GM19328 (cell line): Measurements from ENCODE around the gene NBAS.
"Not testable (repeated sequence)": the region's sequence is repeated elsewhere in the genome, so short reads cannot be mapped to it uniquely, and the experiment has no call there.

ENCODE experiments used
- ATAC-seq: cut with Tn5 transposase; IDR thresholded peaks from one replicate; pipeline ENCODE4 v1.9.1; 2021; ENCODE audit warnings: mild to moderate bottlenecking, moderate library complexity; ENCODE audit not compliant: unreplicated experiment

The NBAS gene

DNA sequence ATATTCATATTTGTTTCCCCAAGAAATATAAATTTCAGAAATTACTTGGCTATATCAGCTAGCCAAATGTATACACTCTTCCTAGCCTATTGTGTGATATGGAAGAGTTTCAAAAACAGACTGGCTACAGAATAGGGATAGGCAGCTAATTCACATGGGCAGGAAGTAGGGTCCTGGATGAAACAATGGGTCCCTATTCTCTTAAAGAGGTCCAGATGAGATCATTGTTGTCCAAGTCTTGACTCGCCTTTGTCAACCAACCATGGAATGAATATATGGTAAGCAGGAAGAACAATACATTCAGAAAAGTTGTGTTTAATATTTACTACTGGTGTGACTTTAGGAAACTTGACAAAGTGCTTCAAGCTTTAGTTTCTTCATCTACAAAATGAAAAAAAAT is 319.9 kb downstream of the NBAS start:
- ATAC-seq = no peak

DNA sequence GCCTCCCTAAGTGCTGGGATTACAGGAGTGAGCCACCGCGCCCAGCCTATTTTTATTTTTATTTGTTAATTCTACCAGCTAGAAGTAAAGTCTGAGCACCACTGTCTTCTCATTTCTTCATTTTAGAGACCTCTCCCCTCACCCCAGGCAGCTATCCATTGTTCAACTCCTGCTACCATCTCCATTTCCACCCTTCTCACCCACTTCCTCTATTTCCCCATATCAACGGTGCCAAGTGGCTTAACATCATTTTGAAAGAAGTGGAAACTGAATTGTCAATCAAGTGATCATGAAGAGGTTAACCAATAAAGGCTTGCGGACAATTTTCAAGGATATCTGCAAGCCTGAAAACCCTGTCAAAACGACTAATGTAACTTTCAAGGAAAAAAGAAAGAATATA is 323.1 kb downstream of the NBAS start:
- ATAC-seq = no peak

DNA sequence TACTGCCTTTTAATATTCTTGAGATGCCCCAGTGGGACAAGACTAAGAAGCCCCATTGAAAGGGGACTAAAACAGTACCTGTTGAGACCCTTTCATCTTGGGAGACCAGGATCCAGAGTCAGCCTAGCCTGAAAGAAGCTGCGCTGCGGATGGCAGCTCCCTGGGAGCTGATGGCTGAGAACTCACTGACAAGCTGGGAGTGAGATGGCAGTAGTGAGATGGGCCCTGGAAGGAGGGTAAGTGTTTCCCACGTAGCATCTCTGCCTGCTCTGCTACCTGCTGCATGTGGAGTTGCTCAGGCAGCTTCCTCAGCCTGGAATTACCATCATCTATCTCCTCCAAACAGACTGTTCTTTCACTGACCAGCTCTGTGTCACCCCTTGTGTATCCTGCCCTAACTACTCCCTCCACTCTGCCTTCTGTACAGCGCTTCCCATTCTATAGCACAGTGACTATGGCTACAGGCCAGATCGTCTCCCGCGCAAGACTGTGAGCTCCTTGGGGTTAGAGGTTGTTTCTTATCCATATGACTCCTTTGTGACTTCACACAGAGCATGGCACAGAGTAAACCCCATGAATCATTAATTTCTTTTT is 330.4 kb downstream of the NBAS start:
- ATAC-seq = no peak

DNA sequence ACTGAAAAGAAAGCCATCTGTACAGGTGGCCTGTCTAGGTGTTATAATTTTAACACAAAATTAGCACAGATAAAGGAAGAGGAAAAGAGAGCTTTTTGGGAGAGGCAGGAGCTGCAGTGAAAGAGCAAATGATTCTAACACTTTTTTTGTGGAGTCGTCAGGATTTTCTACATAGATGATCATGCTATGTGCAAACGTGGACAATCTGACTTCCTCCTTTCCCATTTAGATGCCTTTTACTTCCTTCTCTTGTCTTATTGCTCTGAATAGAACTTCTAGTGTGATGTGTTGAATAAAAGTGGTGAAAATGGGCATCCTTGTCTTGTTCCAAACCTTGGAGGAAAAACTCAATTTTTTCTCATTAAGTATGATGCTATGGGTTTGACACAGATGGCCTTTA is 334.5 kb downstream of the NBAS start:
- no peak for ATAC-seq

DNA sequence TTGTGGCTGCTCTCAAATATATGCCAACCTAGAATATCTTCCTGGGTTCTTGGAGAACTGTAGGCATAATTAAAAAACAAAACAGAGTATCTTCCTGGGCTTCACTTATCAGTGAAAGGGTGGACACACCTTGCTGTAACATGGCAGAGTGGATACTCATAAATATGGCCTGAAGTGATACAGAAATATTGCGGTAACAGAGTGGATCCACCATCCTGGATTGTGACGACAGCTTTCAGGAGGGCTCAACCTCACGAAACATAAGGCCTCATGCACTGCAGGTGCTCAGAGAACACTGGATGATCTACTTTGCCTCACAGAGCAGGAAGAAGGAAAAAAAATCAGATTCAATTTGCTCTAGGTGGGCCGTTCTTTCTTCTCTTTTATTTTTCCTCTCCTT is 336.0 kb downstream of the NBAS start:
- no peak for ATAC-seq

DNA sequence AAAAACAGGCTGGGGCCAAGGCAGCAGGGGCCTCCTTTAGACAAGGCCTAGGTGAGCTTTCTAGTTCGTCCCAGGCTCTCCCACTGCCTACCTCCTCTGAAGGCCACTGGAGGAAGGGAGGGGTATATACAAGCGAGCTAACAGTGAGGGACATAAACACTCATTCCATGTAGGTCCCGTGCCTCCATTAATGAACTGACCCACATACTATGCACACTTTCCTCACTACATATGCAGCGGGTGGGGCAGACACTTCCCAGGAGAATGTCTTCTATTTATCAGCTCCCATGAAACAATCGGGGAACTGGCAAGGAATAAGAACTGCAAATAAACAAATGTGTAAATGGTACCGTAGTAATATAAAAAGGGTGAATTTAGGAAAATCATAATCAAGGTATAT is 336.5 kb downstream of the NBAS start:
- ATAC-seq = no peak

DNA sequence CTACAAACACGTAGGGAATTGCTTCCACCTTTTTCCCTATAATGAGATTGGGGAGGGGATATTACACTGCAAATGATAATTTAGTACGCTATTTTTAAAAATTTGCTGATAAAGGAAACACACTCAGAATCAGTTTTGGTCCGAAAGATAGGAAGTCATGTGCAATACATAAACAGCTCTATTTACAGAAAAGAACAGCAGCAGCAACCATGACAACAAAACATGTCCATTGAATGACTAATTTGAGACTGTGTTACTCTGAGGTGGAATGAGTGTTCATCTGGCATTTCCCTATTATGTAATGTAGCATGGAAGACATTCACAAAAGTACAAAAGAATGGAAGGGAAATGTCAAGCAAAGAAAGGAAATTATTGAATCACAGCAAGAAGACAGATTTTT is 337.2 kb downstream of the NBAS start:
- ATAC-seq = no peak

DNA sequence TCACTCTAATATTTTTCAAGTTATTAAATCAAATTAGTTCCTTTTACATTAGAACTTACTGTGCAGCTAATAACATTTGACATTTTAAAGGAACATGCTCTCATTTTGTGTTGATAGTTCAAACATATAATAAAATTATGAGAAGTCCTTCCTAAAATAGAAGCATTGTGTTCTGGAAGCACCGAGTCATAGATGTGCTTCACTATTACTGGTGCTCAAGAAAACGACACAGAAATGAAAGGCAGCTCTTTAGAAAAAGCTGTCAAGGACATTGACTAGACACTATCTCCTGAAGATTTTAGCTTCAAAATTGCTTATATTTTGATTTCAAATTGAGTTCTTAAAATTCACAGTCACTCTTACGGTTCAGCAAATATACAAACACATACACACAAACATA is 338.3 kb downstream of the NBAS start:
- ATAC-seq = no peak

DNA sequence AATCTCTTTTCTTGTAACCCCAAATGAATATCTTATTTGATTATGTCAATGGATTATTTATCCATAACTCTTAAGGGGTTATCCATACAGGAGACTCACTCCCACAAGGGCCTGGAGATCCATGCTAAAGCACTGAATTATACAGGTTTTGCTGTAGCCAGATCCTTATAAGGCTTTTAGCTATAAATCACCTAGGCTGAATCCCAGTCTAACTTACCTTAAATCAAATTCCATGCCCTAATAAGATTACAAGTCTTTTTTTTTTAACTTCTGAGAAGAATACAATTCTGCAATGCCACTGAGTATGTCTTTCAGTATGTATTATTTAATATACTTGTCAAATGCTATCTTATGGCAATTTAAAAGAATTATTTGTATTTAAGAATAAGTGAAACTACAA is 340.5 kb downstream of the NBAS start:
- ATAC-seq = no peak

DNA sequence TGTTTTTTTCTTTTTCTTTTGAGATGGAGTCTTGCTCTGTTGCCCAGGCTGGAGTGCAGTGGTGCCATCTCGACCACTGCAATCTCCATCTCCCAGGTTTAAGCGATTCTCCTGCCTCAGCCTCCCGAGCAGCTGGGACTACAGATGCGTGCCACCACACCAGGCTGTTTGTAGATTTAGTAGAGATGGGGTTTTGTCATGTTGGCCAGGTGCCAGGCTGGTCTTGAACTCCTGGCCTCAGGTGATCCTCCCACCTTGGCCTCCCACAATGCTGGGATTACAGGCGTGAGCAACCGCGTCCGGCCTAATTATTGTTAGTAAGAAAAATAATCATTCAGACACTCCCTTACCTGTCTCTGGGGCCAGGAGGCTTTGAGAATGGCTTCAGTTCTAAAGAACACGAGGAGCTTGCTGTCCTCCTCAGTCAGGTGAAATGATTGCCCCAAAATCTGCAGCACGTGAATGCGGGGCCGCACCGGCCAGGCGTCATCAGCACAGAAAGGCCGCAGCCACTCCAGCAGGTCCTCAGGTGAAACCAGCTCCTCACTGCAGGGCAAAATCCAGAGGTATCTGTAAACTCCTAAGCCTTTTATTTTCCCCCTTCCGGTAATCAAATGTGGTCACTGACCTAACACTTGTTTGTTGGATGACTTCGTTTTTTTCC is 342.6 kb downstream of the NBAS start:
- ATAC-seq = no peak

DNA sequence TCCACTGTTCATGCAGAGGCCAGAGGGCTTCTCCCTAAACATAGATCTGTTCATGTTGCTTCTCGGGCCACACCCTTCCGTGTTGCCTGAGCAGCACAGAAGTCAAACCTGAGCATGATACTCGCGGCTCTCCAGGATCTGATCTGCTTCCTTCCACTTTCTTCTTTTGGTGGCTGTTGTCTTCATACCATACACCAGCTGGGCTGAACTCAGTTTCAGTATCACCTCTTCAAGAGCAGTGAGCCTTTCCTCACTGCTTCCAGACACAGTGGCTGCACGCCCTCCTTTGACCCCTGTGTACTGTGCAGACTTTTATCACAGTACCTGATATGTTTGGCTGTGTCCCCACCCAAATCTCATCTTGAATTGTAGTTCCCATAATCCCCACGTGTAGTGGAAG is 348.9 kb downstream of the NBAS start:
- ATAC-seq = no peak

DNA sequence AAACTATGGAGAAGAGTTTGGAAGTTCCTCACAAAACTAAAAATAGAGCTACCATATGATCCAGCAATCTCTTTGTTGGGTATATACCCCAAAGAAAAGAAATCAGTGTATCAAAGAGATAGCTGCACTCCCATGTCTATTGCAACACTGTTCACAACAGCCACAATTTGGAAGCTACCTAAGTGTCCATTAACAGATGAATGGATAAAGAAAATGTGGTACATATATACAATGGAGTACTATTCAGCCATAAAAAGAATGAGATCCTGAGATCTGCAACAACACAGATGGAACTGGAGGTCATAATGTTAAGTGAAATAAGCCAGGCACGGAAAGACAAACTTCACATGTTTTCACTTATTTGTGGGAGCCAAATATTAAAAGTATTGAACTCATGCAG is 350.6 kb downstream of the NBAS start:
- ATAC-seq = not testable (repeated sequence)

DNA sequence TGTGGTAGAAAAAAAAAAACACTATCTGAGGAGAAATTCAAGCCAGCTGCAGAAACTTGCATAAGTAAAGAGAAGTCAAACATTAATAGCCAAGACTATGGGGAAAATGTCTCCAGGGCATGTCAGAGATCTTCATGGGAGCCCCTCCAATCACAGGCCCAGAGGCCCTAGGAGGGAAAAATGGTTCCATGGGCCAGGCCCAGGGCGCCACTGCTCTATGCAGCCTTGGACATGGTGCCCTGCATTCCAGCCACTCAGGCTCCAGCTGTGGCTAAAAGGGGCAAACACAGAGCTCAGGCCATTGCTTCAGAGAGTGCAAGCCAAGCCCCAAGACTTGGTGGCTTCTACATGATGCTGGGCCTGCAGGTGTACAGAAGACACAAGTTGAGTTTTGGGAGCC is 354.7 kb downstream of the NBAS start:
- ATAC-seq = no peak

DNA sequence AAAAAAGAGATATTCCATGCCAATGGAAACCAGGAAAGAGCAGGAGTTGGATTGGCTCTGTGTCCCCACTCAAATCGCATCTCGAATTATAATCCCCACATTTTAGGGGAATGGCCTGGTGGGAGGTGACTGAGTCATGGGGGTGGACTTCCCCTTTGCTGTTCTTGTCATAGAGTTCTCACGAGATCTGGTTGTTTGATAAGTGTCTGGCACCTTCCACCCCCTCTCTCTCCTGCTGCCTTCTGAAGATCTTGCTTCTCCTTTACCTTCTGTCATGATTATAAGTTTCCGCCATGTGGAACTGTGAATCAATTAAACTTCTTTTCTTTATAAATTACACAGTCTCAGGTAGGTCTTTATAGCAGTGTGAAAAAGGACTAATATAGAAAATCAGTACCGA is 355.6 kb downstream of the NBAS start:
- no peak for ATAC-seq

DNA sequence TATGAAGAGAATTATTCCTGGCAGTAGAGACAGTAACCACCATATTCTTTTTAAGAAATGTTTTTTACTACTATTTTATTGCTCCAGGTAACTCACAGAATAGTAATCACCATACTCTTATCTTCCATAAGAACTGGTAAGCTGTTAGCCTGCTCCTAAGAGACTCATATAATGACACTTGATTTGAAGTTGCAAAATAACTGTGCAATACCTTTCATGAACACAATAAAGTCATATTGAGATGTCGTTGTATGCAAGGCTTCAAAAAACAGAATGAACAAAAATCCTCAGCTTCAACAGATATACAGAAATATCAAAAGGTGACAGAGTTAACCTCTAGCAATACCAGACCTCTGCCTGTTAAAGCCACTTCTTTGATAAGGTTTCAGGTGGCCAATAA is 360.1 kb downstream of the NBAS start:
- ATAC-seq = no peak

DNA sequence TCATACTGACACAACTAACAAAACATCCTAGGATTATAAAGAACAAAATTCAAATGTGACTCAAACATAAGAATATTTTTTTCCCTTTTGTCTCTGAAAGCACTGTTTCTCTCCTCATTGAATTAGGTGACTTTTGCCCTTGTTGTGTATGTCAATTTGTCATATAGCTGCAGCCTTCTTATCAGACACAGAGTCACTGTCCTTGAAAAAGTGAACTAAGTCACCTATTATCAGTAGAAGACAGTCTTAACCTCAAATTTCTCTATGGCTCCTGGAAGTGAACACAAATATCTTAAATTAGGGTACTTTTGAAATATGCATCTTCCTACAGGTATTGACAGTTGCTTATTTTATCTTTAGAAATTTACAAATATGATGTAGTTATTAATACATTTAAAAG is 360.6 kb downstream of the NBAS start:
- ATAC-seq = no peak

DNA sequence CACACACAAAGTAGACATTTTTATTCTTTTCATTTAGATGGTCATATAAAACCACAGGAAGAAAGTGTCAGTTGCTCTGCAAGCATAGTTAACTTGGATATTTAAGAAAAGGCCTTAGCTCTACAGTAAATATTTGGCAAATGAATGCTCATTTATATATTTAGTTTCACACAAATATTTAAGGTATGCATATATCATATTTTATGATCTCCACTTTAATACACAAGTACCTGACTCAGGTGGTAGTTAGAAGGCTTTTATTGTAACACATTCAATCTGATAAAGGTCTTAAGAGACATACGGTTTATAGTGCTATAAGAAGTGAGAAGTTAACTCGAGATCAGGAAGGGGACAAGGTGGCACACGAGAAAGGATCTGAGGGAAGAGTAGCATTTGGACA is 363.1 kb downstream of the NBAS start:
- no peak for ATAC-seq

DNA sequence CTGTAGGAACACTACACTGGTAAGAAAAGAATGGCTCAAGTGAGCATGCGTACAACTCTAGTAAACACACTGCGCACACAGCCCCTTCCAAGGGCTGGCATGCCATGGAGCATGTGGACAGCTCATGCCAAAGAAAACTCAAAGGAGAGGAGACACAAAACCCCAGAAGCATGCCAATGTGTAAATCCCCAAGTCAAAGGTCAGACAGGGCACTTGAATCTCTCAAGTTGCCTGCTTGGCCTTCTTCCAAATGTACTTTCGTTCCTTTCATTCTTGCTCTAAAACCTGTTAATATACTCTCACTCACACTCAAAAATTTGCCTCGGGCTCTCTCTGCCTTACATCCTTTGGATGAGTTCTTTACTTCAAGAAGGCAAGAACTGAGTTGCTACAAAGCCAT is 365.3 kb downstream of the NBAS start:
- ATAC-seq = no peak

DNA sequence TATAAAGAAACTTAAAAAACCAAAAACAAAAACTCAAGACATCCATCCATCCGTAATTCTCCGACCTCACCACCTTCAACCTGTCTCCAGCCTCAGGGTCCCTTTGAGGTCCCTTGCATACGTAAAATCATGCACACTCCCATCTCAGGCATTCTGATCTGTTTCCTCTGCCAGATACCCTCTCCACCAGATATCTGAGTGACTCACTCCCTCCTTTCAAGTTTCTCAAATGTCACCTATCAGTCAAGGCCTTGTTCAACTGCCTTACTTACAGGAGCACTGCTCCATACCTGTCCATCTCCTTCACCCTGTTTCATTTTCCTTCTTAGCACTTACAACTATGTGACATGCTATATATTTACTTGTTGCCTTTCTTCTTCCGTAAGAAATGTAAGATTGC is 369.3 kb downstream of the NBAS start:
- ATAC-seq = no peak

DNA sequence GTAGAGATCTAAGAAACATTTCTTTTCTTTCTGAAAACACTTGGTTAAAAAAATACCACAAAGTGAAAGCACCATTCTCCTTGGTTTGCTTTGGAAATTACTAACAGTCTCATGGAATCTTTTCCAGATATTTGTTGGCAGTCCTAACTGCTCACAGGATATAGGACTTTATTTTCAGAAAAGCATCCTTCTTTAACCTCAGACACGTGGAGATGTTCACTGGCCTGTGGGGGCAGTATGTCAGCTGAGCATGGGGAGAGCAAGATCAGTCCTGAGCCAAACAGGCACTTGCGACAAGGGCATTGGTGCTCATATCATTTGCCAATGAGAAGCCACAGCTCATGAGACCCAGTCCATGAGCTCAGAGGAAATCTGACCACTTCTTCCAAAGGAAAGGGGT is 371.9 kb downstream of the NBAS start:
- no peak for ATAC-seq

DNA sequence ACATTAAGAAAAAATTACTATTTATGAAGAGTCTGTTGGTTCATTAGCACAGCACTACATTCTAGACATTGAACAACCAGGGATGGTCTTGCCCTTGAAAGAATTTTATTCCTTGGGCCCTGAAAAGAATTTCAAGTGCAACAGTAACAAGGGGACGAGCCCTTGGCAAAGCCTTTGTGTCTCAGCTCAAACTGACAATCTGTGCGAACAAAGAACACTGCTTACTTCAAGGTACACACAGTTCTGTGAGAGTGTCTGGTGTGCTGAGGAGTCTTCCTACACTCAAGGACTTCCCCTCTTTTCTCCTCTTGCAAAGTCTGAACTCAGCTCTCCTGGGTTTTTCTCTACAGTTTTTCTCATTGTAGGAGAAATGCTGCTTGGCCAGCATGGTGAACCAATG is 373.4 kb downstream of the NBAS start:
- ATAC-seq = no peak

DNA sequence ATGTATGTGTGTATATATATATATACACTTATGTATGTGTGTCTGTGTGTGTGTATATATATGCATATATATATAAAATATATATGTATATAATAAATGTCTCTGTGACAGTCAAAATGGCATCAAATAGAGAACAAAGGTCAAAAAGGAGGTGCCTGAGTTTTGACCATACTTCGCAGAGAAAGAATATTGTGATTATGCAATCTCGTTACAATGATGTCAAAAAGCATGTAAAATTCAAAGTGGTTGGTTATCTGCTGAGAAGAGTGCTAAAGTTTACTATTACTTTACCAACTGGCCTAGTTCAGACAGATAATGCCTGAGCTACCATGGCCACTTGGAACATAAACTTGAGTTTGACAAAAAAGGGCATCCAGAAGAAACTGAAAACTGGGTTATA is 375.0 kb downstream of the NBAS start:
- no peak for ATAC-seq

DNA sequence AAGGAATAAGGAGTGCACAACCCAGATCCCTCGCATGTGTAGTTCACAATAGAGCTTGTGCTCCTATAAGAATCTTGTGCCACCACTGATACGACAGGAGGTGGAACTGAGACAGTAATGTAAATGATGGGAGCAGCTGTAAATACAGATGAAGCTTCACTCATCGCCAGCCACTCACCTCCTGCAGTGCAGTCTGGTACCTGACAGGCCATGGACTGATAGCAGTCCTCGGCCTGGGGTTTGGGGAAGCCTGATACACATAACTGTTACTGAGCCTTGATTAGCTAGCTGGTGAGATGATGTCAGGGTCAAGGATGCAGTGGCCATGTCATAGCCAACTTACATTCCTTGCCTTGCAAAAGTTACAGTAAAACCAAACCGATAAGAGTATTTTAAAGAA is 376.6 kb downstream of the NBAS start:
- ATAC-seq = no peak
